Coronary artery (tissue), 2 donors: ENCODE data around the gene ISG20L2.
"Not testable (repeated sequence)": the region's sequence is repeated elsewhere in the genome, so short reads cannot be mapped to it uniquely, and the experiment has no call there.

Experiments
- DNase-seq: peaks from one replicate; pipeline ENCODE4 v3.0.0-alpha.2; 2017; ENCODE audit warnings: low spot score
- H3K27ac ChIP-seq, 2 donors: fragments of 200-600 bp; sonication (generic); one replicate each; pipeline ENCODE4 v1.5.1; 2016 to 2019
- H3K4me3 ChIP-seq: fragments of 200-600 bp; sonication (generic); 2 replicates; pipeline ENCODE4 v1.5.1; 2016; ENCODE audit warnings: mild to moderate bottlenecking, moderate library complexity
- TF ChIP-seq, protein P1 (sequence below): fragments of 200-600 bp; sonication (generic); IDR thresholded peaks from one replicate; pipeline ENCODE4 v1.5.1; 2019; ENCODE audit warnings: antibody characterized with exemption

The ISG20L2 gene

DNA sequence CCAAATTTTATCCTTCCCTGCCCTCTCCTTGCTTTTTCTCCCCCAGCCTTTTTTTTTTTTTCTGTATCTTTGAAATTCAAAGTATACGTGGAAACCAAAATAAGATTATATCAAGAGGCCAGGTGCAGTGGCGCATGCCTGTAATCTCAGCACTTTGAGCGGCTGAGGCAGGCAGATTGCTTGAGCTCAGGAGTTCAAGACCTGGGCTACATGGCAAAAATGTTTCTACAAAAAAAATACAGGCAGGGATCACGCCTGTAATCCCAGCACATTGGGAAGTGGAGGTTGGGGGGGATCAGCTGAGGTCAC is 32.2 kb upstream of the ISG20L2 start:
- Histone ChIP-seq H3K4me3 (no peak overlapping the region), H3K27ac (no peak overlapping the region)
- no peak for DNase-seq
- TF ChIP-seq, protein P1, sequence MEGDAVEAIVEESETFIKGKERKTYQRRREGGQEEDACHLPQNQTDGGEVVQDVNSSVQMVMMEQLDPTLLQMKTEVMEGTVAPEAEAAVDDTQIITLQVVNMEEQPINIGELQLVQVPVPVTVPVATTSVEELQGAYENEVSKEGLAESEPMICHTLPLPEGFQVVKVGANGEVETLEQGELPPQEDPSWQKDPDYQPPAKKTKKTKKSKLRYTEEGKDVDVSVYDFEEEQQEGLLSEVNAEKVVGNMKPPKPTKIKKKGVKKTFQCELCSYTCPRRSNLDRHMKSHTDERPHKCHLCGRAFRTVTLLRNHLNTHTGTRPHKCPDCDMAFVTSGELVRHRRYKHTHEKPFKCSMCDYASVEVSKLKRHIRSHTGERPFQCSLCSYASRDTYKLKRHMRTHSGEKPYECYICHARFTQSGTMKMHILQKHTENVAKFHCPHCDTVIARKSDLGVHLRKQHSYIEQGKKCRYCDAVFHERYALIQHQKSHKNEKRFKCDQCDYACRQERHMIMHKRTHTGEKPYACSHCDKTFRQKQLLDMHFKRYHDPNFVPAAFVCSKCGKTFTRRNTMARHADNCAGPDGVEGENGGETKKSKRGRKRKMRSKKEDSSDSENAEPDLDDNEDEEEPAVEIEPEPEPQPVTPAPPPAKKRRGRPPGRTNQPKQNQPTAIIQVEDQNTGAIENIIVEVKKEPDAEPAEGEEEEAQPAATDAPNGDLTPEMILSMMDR, result no peak

DNA sequence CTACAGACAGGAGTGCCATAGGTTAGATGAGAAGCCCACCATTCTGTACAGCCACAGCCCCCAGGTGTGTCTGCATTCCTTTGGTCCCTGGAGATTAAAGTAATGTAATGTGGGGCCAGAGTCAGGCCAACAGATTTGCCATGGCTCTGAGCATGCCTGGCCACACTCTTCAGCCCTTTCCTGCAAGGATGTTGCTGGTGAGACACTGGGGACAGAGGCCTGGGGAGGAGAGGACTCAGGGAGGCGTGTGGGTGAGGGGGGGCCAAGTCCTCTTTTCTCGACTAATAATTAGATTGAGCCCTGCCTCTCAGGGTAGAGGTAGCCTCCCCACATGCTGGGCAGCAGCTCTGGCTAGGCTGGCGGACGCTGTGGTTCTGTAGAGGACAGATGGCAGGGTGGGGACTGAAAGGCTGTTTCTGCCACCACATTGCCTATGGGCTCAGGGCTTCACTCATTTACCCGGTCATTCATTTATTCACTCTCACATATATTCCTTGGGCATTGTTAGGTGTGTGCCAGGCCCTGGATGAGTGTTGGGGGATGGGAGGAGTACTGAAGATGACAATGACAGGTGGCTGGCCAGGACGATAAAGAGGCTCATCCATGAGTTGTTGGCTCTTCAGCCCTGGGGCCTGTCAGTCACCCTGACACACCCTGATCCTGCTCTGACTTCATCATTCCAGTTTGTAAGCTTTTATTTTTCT is 31.7 kb upstream of the ISG20L2 start:
- Histone ChIP-seq H3K4me3 (no peak overlapping the region), H3K27ac (no peak overlapping the region)
- TF ChIP-seq, protein P1, result no peak
- DNase-seq, result no peak

DNA sequence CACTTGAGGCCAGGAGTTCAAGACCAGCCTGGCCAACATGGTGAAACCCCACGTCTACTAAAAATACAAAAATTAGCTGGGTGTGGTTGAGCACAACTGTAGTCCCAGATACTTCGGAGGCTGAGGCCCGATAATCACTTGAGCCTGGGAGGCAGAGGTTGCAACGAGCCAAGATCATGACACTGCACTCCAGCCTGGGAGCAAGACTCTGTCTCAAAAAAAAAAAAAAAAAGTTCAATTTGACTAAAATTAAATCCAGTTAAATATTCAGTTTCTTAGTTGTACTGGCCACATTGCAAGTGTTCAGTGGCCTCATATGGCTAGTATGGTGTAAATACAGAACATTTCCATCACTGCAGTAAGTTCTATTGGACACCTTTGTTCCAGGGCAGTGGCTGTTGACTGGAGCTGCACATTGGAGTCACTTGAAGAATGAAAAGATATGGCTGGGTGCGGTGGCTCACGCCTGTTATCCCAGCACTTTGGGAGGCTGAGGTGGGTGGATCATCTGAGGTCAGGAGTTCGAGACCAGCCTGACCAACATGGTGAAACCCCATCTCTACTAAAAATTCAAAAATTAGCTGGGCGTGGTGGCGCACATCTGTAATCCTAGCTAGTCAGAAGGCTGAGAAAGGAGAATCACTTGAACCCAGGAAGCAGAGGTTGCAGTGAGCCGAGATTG is 29.1 kb upstream of the ISG20L2 start:
- H3K27ac ChIP-seq, DNase-seq, H3K4me3 ChIP-seq: not testable (repeated sequence)

DNA sequence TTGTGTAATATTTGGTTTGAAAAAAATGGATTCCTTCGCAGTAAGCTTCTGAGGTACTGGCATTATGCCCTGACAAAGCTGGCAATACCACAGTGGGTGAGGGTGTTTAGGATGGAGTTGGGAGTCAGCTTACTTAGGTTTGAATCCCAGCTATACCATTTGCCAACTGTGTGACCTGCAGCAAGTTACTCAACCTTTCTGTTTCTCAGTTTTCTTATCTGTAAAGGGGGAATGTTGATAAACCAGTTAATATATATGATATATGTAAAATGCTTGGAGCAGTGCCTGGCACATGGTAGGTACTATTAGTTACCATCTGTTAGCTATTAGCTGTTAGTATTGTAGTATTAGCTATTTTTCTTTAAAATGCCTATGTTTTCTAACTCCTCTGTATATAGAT is 27.8 kb upstream of the ISG20L2 start:
- TF ChIP-seq, protein P1, result no peak
- Histone ChIP-seq H3K4me3 (no peak overlapping the region), H3K27ac (no peak overlapping the region)

DNA sequence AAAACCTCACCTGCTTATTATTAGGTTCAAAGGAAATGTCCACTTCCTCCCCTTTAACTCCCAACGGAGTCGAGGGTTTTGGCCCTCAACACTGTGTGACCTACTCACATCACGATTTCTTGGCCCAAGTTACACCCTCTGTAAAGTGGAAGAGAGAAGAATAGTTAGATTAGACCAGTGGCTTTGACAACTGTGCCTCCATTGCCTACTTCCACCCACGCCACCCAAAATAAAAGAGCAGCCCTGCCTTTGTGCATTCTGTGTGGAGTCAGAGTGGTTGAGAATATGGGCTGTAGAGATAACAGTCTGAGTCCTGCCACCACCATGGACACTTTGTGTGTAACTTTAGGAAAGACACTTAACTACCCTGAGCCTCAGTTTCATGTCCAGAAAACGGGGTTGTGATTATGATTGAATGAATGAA is 27.0 kb upstream of the ISG20L2 start:
- Histone ChIP-seq H3K27ac (no peak overlapping the region), H3K4me3 (no peak overlapping the region)
- DNase-seq, result no peak
- TF ChIP-seq, protein P1, result no peak

More for the DNA sequence above, 27.8 kb upstream of the ISG20L2 start:
- no peak for DNase-seq

DNA sequence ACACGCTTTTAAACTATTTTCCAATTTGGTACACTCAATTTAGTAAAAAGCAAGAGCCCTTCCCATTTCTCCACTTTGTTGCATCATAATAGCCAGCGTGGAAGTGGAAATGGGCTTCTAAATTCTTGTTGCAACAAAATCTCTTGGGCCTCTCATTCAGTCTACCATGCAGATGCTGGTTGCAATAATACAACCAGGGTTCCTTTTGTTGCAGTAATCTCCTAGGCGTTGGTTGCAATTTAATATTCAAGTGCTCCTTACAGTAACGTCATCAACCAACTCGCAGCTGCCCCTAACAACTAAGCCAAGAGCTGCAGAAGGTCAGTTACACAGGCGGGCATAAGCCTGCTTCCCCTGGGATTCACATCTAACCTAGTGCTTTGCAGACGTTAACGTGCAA is 25.7 kb upstream of the ISG20L2 start:
- no peak overlapping the region for H3K27ac ChIP-seq
- H3K4me3 ChIP-seq, result no peak overlapping the region
- DNase-seq, result no peak
- TF ChIP-seq, protein P1, result no peak

DNA sequence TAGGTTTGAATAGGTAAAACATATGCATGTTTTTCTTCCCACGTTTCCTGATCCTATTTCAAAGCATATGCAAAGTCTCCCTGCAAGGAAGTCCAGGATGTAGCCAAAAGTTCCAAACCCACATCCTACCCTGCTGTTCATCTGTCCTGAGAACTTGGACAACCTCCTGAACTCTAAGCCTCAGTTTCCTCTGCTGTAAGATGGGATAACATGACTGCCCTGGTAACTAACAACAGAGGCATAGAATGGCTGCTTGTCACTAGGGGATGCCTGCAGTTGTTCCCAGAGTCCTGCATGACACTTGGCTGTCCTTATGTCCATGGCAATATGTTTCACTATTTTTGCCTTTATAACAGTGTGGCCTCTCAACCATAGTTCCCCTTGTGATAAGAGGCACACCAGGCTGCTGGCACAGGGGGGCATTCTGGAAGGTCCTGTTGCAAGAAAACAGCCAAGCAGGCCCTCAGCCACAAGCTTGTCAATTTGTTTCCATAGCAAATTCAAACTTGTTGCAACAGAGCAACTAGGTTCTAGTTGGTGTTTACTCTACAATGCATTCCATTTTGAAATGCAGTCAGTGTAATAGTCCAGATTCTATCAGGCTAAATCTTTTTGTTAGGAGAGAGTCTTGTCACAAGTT is 24.4 kb upstream of the ISG20L2 start:
- Histone ChIP-seq H3K27ac (no peak overlapping the region), H3K4me3 (peak overlapping the region; percentile 100)
- TF ChIP-seq, protein P1, result no peak
- no peak for DNase-seq
